Measurements from ENCODE around the gene ENTR1. TPM values are rescaled to one million over a fixed set of nuclear protein-coding genes. Genes with fewer than 3 reads are reported as not detected.

Gene ENTR1
- total and polyA plus RNA-seq, 12 donors: 11.5 to 26.9 (median 15.8) TPM

DNA sequence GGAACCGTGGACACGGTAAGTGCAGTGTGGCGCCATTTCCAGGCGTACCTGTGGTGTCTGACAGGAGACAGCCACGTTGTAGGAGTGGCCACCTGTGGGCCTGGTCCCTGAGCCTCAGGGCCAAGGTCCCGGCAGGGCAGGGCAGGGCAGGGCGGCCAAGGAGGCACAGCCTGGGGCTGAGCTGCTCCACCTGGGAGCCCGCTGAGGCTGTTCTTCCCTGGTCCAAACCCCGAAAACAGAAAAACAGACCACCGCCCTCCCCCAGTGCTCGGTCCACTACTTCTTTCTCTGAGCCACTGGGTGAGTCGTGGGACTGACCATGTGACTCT is 8.6 kb upstream of the ENTR1 start:
- ATAC-seq (no peak), DNase-seq (no peak)
- intact Hi-C loops (cut with DNase I): no loop called here
- no peaks in the 10 kb centered on the region for H3K9me3 ChIP-seq
- H3K4me1 ChIP-seq: no peaks in the 10 kb centered on the region
- H3K36me3 ChIP-seq: peaks cover 4 to 100% (median 79%) of the 10 kb centered on the region in 9 donors
- H3K27ac ChIP-seq: no peak overlapping the region
- H3K4me3 ChIP-seq: no peak overlapping the region
- 94 to 95% methylated on average over 12 of the region's 12 CpGs for WGBS, 2 donors
- no peaks in the 10 kb centered on the region for H3K27me3 ChIP-seq
- TF ChIP-seq, protein P1, sequence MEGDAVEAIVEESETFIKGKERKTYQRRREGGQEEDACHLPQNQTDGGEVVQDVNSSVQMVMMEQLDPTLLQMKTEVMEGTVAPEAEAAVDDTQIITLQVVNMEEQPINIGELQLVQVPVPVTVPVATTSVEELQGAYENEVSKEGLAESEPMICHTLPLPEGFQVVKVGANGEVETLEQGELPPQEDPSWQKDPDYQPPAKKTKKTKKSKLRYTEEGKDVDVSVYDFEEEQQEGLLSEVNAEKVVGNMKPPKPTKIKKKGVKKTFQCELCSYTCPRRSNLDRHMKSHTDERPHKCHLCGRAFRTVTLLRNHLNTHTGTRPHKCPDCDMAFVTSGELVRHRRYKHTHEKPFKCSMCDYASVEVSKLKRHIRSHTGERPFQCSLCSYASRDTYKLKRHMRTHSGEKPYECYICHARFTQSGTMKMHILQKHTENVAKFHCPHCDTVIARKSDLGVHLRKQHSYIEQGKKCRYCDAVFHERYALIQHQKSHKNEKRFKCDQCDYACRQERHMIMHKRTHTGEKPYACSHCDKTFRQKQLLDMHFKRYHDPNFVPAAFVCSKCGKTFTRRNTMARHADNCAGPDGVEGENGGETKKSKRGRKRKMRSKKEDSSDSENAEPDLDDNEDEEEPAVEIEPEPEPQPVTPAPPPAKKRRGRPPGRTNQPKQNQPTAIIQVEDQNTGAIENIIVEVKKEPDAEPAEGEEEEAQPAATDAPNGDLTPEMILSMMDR (IDR thresholded peaks at IDR 0.05): no peak

DNA sequence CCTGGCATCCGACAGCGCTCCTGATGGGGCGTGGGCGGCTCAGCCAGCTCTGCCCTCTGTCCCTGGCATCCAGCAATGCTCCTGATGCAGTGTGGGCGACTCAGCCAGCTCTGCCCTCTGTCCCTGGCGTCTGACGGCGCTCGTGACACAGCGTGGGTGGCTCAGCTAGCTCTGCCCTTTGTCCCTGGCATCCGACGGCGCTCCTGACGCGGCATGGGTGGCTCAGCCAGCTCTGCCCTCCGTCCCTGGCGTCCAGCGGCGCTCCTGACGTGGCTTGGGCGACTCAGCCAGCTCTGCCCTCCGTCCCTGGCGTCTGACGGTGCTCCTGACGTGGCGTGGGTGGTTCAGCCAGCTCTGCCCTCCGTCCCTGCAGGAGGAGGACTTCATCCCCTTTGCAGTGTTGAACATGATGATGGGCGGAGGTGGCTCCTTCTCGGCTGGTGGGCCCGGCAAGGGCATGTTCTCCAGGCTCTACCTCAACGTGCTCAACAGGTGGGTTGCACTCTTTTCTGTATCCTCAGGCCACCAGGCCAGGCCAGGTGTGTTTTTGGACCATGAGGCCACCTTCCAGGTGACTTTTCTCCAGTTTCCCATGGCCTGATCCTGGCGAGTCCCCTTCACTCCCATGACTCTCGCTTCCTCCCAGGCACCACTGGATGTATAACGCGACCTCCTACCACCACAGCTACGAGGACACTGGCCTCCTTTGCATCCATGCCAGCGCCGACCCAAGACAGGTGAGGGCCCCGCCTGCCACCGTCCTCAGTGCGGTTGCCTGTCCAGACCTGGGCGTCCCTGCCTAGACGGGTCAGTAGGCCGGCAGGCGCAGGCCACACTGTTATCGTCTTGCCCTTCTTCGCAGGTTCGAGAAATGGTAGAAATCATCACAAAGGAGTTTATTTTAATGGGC is 8.0 kb upstream of the ENTR1 start:
- Histone ChIP-seq H3K4me3 (no peak overlapping the region), H3K9me3 (no peaks in the 10 kb centered on the region), H3K27me3 (no peaks in the 10 kb centered on the region), H3K4me1 (no peaks in the 10 kb centered on the region), H3K27ac (no peak overlapping the region), H3K36me3 (peaks cover 4 to 100% (median 79%) of the 10 kb centered on the region in 9 donors)
- TF ChIP-seq, protein P1 (IDR thresholded peaks at IDR 0.05): no peak
- ATAC-seq (no peak), DNase-seq (no peak)
- WGBS, 2 donors: 95 to 96% methylated on average over 48 of the region's 48 CpGs
- intact Hi-C loops (cut with DNase I): no loop called here

DNA sequence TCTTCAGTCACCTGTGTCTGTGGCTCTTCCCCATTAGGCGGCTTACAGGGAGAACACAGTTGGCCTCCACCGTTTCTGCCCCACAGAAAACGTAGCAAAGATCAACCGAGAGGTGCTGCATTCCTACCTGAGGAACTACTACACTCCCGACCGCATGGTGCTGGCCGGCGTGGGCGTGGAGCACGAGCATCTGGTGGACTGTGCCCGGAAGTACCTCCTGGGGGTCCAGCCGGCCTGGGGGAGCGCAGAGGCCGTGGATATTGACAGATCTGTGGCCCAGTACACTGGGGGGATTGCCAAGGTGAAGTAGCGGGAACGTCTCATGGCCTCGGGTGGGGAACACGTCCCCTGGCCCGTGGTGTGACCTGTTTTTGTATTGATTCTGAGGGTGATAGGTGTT is 6.5 kb upstream of the ENTR1 start:
- Histone ChIP-seq H3K4me3 (no peak overlapping the region), H3K27me3 (no peaks in the 10 kb centered on the region), H3K36me3 (peaks cover 4 to 100% (median 72%) of the 10 kb centered on the region in 9 donors), H3K4me1 (peaks cover 0 to 9% (median 2%) of the 10 kb centered on the region in 9 donors), H3K27ac (no peak overlapping the region), H3K9me3 (no peaks in the 10 kb centered on the region)
- intact Hi-C loops (cut with DNase I): no loop called here
- WGBS, 2 donors: 93 to 94% methylated on average over 19 of the region's 19 CpGs
- no peak for DNase-seq
- no peak for ATAC-seq
- TF ChIP-seq, protein P1 (IDR thresholded peaks at IDR 0.05): no peak

DNA sequence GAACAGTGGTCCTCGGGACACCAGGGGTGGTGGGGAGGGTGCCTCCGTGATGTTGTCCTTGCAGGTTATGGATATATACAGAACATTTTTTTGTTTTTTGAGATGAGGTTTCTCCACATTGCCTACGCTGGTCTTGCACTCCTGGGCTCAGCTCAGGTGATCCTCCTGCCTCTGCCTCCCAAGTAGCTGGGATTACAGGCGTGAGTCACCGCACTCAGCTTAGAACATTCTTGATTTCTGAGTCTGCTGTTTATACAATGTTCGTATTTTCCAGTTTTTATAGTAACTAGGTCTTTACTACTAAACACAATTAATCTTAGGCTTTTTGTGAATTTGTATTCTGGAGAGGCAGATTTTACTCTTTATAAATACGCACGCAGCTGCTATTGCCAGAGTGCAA is 6.0 kb upstream of the ENTR1 start:
- intact Hi-C loops (cut with DNase I): no loop called here
- TF ChIP-seq, protein P1 (IDR thresholded peaks at IDR 0.05): no peak
- no peak overlapping the region for H3K4me3 ChIP-seq
- ATAC-seq: no peak
- H3K27me3 ChIP-seq: no peaks in the 10 kb centered on the region
- peaks cover 3 to 14% (median 7%) of the 10 kb centered on the region in 9 donors for H3K4me1 ChIP-seq
- H3K27ac ChIP-seq: no peak overlapping the region
- H3K36me3 ChIP-seq: peaks cover 0 to 98% (median 67%) of the 10 kb centered on the region in 9 donors
- 96 to 98% methylated on average over 8 of the region's 8 CpGs for WGBS, 2 donors
- no peaks in the 10 kb centered on the region for H3K9me3 ChIP-seq
- DNase-seq: no peak

All from heart right ventricle (tissue), 16 donors.